Endothelial cell of umbilical vein (primary cell): ENCODE data around the gene PKP4. TPM values are rescaled to one million over a fixed set of nuclear protein-coding genes. Genes with fewer than 3 reads are reported as not detected.

Experiments used
- BruUV-seq: library from RNA; stranded (reverse); fragments of 400-500 nt; replicated peaks from 2 replicates; lab custom pipeline; 2021; lab: Mats Ljungman, UMichigan
- CTCF ChIA-PET: fragments of 300-600, 350-600 bp; sonication (Branson Sonifier 250); formaldehyde crosslinking; loops from one replicate; lab custom pipeline; 2021; ENCODE audit warnings: antibody characterized with exemption, inconsistent platforms; lab: Charles Lee
- POLR2A ChIA-PET: fragments of 300-600, 350-600 bp; sonication (Branson Sonifier 250); formaldehyde crosslinking; loops from one replicate; lab custom pipeline; 2021; ENCODE audit warnings: antibody characterized with exemption, inconsistent platforms; lab: Charles Lee
- DNase-seq: peaks from one replicate; pipeline ENCODE4 v3.0.0-alpha.2; 2011; ENCODE audit warnings: low read depth, low spot score
- FAIRE-seq: peaks from 2 replicates; lab custom pipeline; 2011; peaks lifted over from hg19 to GRCh38; lab: Jason Lieb, UNC
- H2AFZ ChIP-seq: 2 replicates; pipeline ENCODE4 v1.6.0; 2012; ENCODE audit warnings: low read depth, low read length, control low read depth, inconsistent platforms
- H3K27ac ChIP-seq: 2 replicates; pipeline ENCODE4 v1.5.1; 2011; ENCODE audit warnings: low read depth, mild to moderate bottlenecking, control low read depth, low read length, moderate library complexity; ENCODE audit not compliant: insufficient read depth
- H3K27me3 ChIP-seq, 2 experiments: 2 replicates each; pipeline versions ENCODE4 v1.6.0 to v1.6.1; 2011; ENCODE audit warnings: low read length in 2 of 2, mixed read lengths in 1 of 2; ENCODE audit not compliant: control insufficient read depth in 2 of 2, insufficient read depth in 2 of 2
- H3K36me3 ChIP-seq, 2 experiments: 2 replicates in 1 of 2; 3 replicates in 1 of 2; pipeline ENCODE4 v1.5.1; 2011; ENCODE audit warnings: low read length in 2 of 2, mild to moderate bottlenecking in 1 of 2, moderate library complexity in 1 of 2; ENCODE audit not compliant: control insufficient read depth in 2 of 2, insufficient read depth in 2 of 2; ENCODE audit errors: extremely low read depth in 1 of 2
- H3K4me1 ChIP-seq: 3 replicates; pipeline ENCODE4 v1.5.1; 2011; ENCODE audit warnings: mild to moderate bottlenecking, low read length; ENCODE audit not compliant: control insufficient read depth, insufficient read depth; ENCODE audit errors: extremely low read depth
- H3K4me2 ChIP-seq: 2 replicates; pipeline ENCODE4 v1.6.1; 2011; ENCODE audit warnings: low read length, control low read depth, mixed read lengths; ENCODE audit not compliant: insufficient read depth
- H3K4me3 ChIP-seq, 3 experiments: fragments of 200-600 bp in 1 of 3; sonication (generic), shearing (Covaris generic) in 1 of 3; replicated peaks in 1 of 3; 2 replicates each; pipeline ENCODE4 v1.5.1; 2011 to 2016; ENCODE audit warnings: control low read depth in 3 of 3, low read length in 3 of 3, mild to moderate bottlenecking in 2 of 3, inconsistent platforms in 1 of 3, low read depth in 1 of 3, moderate library complexity in 1 of 3; ENCODE audit not compliant: insufficient read depth in 1 of 3
- H3K79me2 ChIP-seq: 2 replicates; pipeline ENCODE4 v1.6.0; 2012; ENCODE audit warnings: low read length, inconsistent platforms; ENCODE audit not compliant: control insufficient read depth, insufficient read depth
- H3K9ac ChIP-seq: replicated peaks from 2 replicates; pipeline ENCODE3; 2011; ENCODE audit warnings: low read length, control low read depth; ENCODE audit not compliant: insufficient read depth; ENCODE audit errors: extremely low read depth
- H3K9me1 ChIP-seq: replicated peaks from 3 replicates; pipeline ENCODE4 v1.6.0; 2011; ENCODE audit warnings: mild to moderate bottlenecking, low read length; ENCODE audit not compliant: control insufficient read depth, insufficient read depth; ENCODE audit errors: extremely low read depth
- H3K9me3 ChIP-seq: replicated peaks from 2 replicates; pipeline ENCODE4 v1.5.1; 2012; ENCODE audit warnings: low read length, inconsistent platforms; ENCODE audit not compliant: control insufficient read depth, insufficient read depth
- H4K20me1 ChIP-seq: replicated peaks from 2 replicates; pipeline ENCODE3; 2011; ENCODE audit warnings: mild to moderate bottlenecking, low read length; ENCODE audit not compliant: control insufficient read depth, insufficient read depth; ENCODE audit errors: extremely low read depth
- EZH2 ChIP-seq: IDR thresholded peaks from 2 replicates; pipeline ENCODE4 v1.6.1; 2012; ENCODE audit warnings: borderline replicate concordance, low read depth, mild to moderate bottlenecking, moderate library complexity, low read length, inconsistent platforms; ENCODE audit not compliant: severe bottlenecking
- FOS ChIP-seq: IDR thresholded peaks from 2 replicates; pipeline ENCODE4 v1.6.1; 2011; ENCODE audit warnings: mild to moderate bottlenecking, low read length, moderate library complexity, borderline replicate concordance; ENCODE audit not compliant: insufficient read depth
- GATA2 ChIP-seq: IDR thresholded peaks from 2 replicates; pipeline ENCODE4 v1.7.0; 2011; ENCODE audit warnings: low read depth, mild to moderate bottlenecking, moderate library complexity, mixed read lengths, low read length; ENCODE audit not compliant: insufficient read length, insufficient read depth
- JUN ChIP-seq: IDR thresholded peaks from 2 replicates; pipeline ENCODE4 v1.6.1; 2011; ENCODE audit warnings: borderline replicate concordance, low read depth; ENCODE audit not compliant: insufficient read length, insufficient read depth
- MAX ChIP-seq: IDR thresholded peaks from 2 replicates; pipeline ENCODE4 v1.6.1; 2011; ENCODE audit not compliant: insufficient read depth, insufficient read length
- MYC ChIP-seq: IDR thresholded peaks from one replicate; pipeline ENCODE4 v1.6.1; 2011; ENCODE audit warnings: mild to moderate bottlenecking, low read depth, low read length
- POLR2A ChIP-seq: IDR thresholded peaks from 2 replicates; pipeline ENCODE4 v1.6.1; 2012; ENCODE audit warnings: low read depth, mild to moderate bottlenecking, control low read depth, low read length
- POLR2AphosphoS5 ChIP-seq: IDR thresholded peaks from 2 replicates; pipeline ENCODE4 v1.6.1; 2012; ENCODE audit warnings: low read depth, mild to moderate bottlenecking, control low read depth, low read length, moderate library complexity; ENCODE audit not compliant: insufficient read depth
- dilution Hi-C: fragments of 300-500 bp; cut with MboI; formaldehyde crosslinking; loops from one replicate; pipeline ENCODE4 v1.15.0; 2019; ENCODE audit warnings: low sequenced_read_pairs; ENCODE audit not compliant: extremely low pct_ligation_motif_present
- intact Hi-C: fragments of 100-400 bp; cut with micrococcal nuclease; formaldehyde crosslinking; loops from one replicate; pipeline ENCODE4 v1.10.0; 2022
- polyA plus RNA-seq, 4 experiments: library from polyadenylated mRNA; depleted of rRNA in 3 of 4; stranded (reverse) in 3 of 4; unstranded in 1 of 4; fragments of >200 nt; gene quantifications; 2 replicates each; pipeline versions ENCODE4 v1.2.1 to v1.2.3, GENCODE V29; 2011 to 2012; ENCODE audit warnings: missing spikeins in 1 of 4
- total RNA-seq: library from RNA; stranded (reverse); gene quantifications from 2 replicates; pipeline ENCODE4 v1.2.3, GENCODE V29; 2021
- TF ChIP-seq, protein P1 (sequence below), 2 donors: IDR thresholded peaks; 1 replicate in 1 of 2; 2 replicates in 1 of 2; pipeline ENCODE4 v1.5.1; 2011; ENCODE audit warnings: low read length in 2 of 2, mild to moderate bottlenecking in 2 of 2, moderate library complexity in 2 of 2, control low read depth in 1 of 2, inconsistent platforms in 1 of 2, low read depth in 1 of 2; ENCODE audit not compliant: insufficient read depth in 1 of 2; ENCODE audit errors: extremely low read depth in 1 of 2

Gene PKP4
- total and polyA plus RNA-seq, 2 donors (not counting 3 experiments of a cell fraction or from before 2014, with no cell fraction given), result 35.4 to 68.5 TPM

DNA sequence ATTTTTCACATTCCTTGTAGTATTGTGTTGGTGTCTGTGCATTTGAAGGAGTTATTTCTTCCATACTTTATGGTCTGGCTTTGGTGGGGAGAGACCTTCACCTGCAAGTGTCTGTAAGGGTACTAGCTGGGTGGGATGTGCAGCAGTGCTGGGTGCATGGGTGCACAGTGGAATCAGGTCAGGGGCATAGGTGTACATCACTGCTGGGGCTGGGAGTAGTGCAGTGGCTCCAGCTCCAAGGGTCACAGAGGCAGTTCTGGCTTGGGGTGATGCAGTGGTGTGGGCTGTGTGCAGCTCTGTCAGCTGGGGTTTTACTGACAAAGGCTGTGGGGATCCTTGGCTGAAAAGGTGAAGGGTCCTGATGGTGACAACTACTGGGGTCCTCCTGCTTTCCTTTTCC lies 45.0 kb upstream of the PKP4 start:
- TF ChIP-seq MYC (no peak), POLR2AphosphoS5 (no peak), EZH2 (no peak), GATA2 (no peak)
- TF ChIP-seq, protein P1, sequence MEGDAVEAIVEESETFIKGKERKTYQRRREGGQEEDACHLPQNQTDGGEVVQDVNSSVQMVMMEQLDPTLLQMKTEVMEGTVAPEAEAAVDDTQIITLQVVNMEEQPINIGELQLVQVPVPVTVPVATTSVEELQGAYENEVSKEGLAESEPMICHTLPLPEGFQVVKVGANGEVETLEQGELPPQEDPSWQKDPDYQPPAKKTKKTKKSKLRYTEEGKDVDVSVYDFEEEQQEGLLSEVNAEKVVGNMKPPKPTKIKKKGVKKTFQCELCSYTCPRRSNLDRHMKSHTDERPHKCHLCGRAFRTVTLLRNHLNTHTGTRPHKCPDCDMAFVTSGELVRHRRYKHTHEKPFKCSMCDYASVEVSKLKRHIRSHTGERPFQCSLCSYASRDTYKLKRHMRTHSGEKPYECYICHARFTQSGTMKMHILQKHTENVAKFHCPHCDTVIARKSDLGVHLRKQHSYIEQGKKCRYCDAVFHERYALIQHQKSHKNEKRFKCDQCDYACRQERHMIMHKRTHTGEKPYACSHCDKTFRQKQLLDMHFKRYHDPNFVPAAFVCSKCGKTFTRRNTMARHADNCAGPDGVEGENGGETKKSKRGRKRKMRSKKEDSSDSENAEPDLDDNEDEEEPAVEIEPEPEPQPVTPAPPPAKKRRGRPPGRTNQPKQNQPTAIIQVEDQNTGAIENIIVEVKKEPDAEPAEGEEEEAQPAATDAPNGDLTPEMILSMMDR (IDR thresholded peaks at IDR 0.05; ENCODE audit: extremely low read depth in 1 of 2, insufficient read depth in 1 of 2, low read depth in 1 of 2, low read length in 2 of 2), result no peak
- CTCF ChIA-PET, result interaction anchor here (1.3 kb wide), 1 partner anchor 8 kb away, joined by 4 read pairs; no protein-coding TSS in a partner anchor
- Histone ChIP-seq H3K9ac (no peak overlapping the region), H3K36me3 (no peaks in the 10 kb centered on the region), H3K4me3 (no peak overlapping the region), H2AFZ (no peak overlapping the region), H3K27me3 (peaks cover 0 to 6% of the 10 kb centered on the region in 2 experiments), H3K9me1 (no peaks in the 10 kb centered on the region), H3K4me1 (no peaks in the 10 kb centered on the region), H3K27ac (no peak overlapping the region), H4K20me1 (no peaks in the 10 kb centered on the region), H3K79me2 (no peaks in the 10 kb centered on the region), H3K4me2 (no peak overlapping the region), H3K9me3 (no peaks in the 10 kb centered on the region)
- DNase-seq, result no peak
- intact Hi-C loops, result no loop called here
- dilution Hi-C loops, result no loop called here
- no peak for FAIRE-seq
- POLR2A ChIA-PET, result no interaction called here
- no TSS peak for BruUV-seq

- Histone ChIP-seq H3K9me3 (no peaks in the 10 kb centered on the region), H3K27me3 (peaks cover 0 to 4% of the 10 kb centered on the region in 2 experiments), H3K4me3 (no peak overlapping the region), H3K9me1 (no peaks in the 10 kb centered on the region), H3K36me3 (no peaks in the 10 kb centered on the region), H2AFZ (no peak overlapping the region), H3K4me2 (no peak overlapping the region), H3K4me1 (no peaks in the 10 kb centered on the region), H3K9ac (no peak overlapping the region), H4K20me1 (no peaks in the 10 kb centered on the region), H3K27ac (no peak overlapping the region), H3K79me2 (no peaks in the 10 kb centered on the region)
- ChIA-PET POLR2A (no interaction called here), CTCF (interaction anchor here (1.3 kb wide), 1 partner anchor 8 kb away, joined by 4 read pairs; no protein-coding TSS in a partner anchor)
- DNase-seq, result no peak
- no peak for TF ChIP-seq JUN
- TF ChIP-seq MYC, result no peak
- no peak for TF ChIP-seq POLR2A
- TF ChIP-seq MAX, result no peak
- TF ChIP-seq, protein P1 (IDR thresholded peaks at IDR 0.05; ENCODE audit: extremely low read depth in 1 of 2, insufficient read depth in 1 of 2, low read depth in 1 of 2, low read length in 2 of 2), result no peak
- TF ChIP-seq POLR2AphosphoS5, result no peak
- TF ChIP-seq FOS, result no peak
- TF ChIP-seq EZH2, result no peak
- no peak for TF ChIP-seq GATA2
- no TSS peak for BruUV-seq
- intact Hi-C loops, result no loop called here
- dilution Hi-C loops, result no loop called here
- FAIRE-seq, result no peak
Measured at GRCh38 chr2:158412206-158412605, 44.5 kb upstream of the PKP4 start.
